ENCODE results near the gene BRAF. TPM values are rescaled to one million over a fixed set of nuclear protein-coding genes. Genes with fewer than 3 reads are reported as not detected.

Gene BRAF
- total and polyA plus RNA-seq, 2 experiments from 2014 or later: 14.0 to 42.0 TPM

DNA sequence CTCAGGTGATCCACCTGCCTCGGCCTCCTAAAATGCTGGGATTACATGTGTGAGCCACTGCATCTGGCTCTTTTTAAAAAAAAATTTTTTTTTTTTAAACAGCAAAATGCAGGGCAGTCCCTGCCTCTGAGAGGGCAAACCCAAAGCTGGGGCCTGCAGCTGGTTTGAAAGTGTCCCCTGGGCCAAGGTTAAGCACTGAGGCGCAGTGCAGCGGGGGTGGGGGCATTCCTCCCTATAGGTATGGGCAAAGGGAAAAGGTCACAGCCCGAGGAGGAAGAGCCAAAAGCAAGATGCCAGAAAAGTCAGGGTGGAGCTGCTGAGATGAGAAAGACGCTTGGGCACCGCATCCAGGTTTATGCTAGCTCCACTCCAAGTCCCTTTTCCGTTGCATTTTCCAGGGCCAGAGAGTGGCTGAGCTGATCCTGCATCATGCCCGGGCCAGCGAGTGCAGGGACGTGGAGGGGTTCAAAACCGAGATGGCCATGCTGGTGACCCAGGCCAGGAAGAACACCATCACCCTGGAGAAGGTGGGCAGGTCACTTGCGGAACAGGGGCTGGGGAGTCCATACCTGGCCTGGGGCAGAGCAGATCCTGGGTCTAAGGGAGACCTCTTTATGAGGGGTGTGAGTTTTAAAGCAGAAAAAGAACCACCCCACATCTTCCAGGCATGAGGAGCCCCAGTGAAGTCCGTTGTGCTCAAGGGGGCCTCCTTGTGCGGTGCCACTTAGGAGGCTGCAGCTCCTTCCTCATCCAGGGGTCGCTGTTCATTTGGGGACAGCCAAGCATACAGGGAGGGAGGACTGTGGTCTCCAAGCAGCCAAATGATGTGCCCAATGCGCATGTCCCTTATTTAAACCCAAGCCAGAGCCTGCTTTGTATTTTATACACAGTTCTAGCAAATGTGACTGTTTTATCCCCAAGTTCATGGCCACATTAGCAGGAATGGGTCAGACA lies 235.3 kb downstream of the BRAF start:
- Histone ChIP-seq H3K9me3 (ENCODE audit: low read depth) (no peaks in the 10 kb centered on the region), H4K20me1 (ENCODE audit: insufficient read depth, poor library complexity, severe bottlenecking) (no peaks in the 10 kb centered on the region), H3K36me3 (replicated peaks; ENCODE audit: insufficient read depth, low read depth) (no peaks in the 10 kb centered on the region), H3K4me3 (no peak overlapping the region), H3K4me2 (no peak overlapping the region), H3K79me2 (no peaks in the 10 kb centered on the region), H3K9me2 (replicated peaks; ENCODE audit: insufficient read depth) (no peaks in the 10 kb centered on the region), H3K27ac (no peak overlapping the region), H3K27me3 (no peaks in the 10 kb centered on the region), H3K4me1 (ENCODE audit: insufficient read depth) (no peaks in the 10 kb centered on the region), H2AFZ (no peak overlapping the region)
- TF ChIP-seq EZH2phosphoT487 (IDR thresholded peaks at IDR 0.05; ENCODE audit: low read depth, severe bottlenecking, unreplicated experiment) (no peak), CTCF (IDR thresholded peaks at IDR 0.05; ENCODE audit: poor library complexity) (no peak), EZH2 (IDR thresholded peaks at IDR 0.05; ENCODE audit: borderline replicate concordance) (no peak)
- 91% methylated on average over 16 of the region's 16 CpGs for WGBS (ENCODE audit: low lambda C conversion rate, missing lambda C conversion rate)
- DNase-seq (ENCODE audit: low spot score): no peak

DNA sequence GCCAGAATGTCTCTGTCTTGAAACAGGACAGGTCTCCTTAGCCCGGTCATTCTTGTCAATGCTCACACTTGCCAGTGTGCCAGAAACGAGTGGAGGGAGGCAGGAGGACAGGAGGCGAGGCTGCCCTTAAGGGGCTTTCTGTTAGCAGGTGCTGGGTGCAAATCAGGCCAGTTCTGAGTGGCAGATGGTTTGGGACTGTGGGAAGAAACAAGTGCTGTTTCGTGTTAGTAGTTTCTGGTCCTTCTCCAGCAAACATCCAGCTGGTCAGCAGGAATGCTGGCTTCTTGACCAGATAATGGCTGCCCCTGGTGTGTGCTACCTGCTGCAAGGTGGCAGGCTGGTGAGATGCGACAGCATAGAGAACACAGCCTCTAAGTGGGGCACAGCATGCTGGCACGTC lies 236.4 kb downstream of the BRAF start:
- Histone ChIP-seq H3K36me3 (replicated peaks; ENCODE audit: insufficient read depth, low read depth) (no peaks in the 10 kb centered on the region), H3K27me3 (no peaks in the 10 kb centered on the region), H3K79me2 (no peaks in the 10 kb centered on the region), H2AFZ (no peak overlapping the region), H3K4me2 (no peak overlapping the region), H4K20me1 (ENCODE audit: insufficient read depth, poor library complexity, severe bottlenecking) (no peaks in the 10 kb centered on the region), H3K4me3 (no peak overlapping the region), H3K9me3 (ENCODE audit: low read depth) (no peaks in the 10 kb centered on the region), H3K27ac (no peak overlapping the region), H3K4me1 (ENCODE audit: insufficient read depth) (no peaks in the 10 kb centered on the region), H3K9me2 (replicated peaks; ENCODE audit: insufficient read depth) (no peaks in the 10 kb centered on the region)
- no peak for TF ChIP-seq EZH2phosphoT487 (IDR thresholded peaks at IDR 0.05; ENCODE audit: low read depth, severe bottlenecking, unreplicated experiment)
- no peak for TF ChIP-seq EZH2 (IDR thresholded peaks at IDR 0.05; ENCODE audit: borderline replicate concordance)
- no peak for TF ChIP-seq CTCF (IDR thresholded peaks at IDR 0.05; ENCODE audit: poor library complexity)
- WGBS (ENCODE audit: low lambda C conversion rate, missing lambda C conversion rate): 96% methylated on average over 6 of the region's 6 CpGs
- no peak for DNase-seq (ENCODE audit: low spot score)

DNA sequence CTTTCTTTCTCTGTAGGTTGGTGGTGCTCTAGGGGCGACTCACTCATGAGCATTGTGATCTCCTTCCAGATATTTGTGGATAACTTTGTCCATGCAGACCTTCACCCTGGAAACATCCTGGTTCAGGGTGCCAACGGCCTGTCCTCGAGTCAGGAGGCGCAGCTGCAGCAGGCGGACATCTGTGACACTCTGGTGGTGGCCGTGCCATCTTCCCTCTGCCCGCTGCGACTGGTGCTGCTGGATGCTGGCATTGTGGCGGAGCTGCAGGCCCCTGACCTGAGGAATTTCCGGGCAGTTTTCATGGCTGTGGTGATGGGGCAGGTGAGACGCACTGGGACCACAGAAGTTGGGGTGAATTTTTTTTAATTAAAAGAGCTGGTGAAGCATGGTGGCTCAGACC lies 237.8 kb downstream of the BRAF start:
- Histone ChIP-seq H2AFZ (no peak overlapping the region), H3K9me2 (replicated peaks; ENCODE audit: insufficient read depth) (no peaks in the 10 kb centered on the region), H3K4me3 (no peak overlapping the region), H3K4me1 (ENCODE audit: insufficient read depth) (no peaks in the 10 kb centered on the region), H3K4me2 (no peak overlapping the region), H3K9me3 (ENCODE audit: low read depth) (no peaks in the 10 kb centered on the region), H3K27me3 (no peaks in the 10 kb centered on the region), H4K20me1 (ENCODE audit: insufficient read depth, poor library complexity, severe bottlenecking) (no peaks in the 10 kb centered on the region), H3K36me3 (replicated peaks; ENCODE audit: insufficient read depth, low read depth) (no peaks in the 10 kb centered on the region), H3K79me2 (no peaks in the 10 kb centered on the region), H3K27ac (no peak overlapping the region)
- TF ChIP-seq EZH2phosphoT487 (IDR thresholded peaks at IDR 0.05; ENCODE audit: low read depth, severe bottlenecking, unreplicated experiment): no peak
- no peak for TF ChIP-seq EZH2 (IDR thresholded peaks at IDR 0.05; ENCODE audit: borderline replicate concordance)
- no peak for TF ChIP-seq CTCF (IDR thresholded peaks at IDR 0.05; ENCODE audit: poor library complexity)
- no peak for DNase-seq (ENCODE audit: low spot score)
- 95% methylated on average over 11 of the region's 11 CpGs for WGBS (ENCODE audit: low lambda C conversion rate, missing lambda C conversion rate)
